T-helper 2 cell treated with Interferon-gamma antibody and Interleukin-4, amounts not matched to agents 5 μg/mL and 100 μg/mL, for 36 hours (primary cell): ENCODE measurements around the gene IGSF9B.

Experiments
- DNase-seq: peaks from one replicate; pipeline ENCODE4 v3.0.0; 2021; ENCODE audit warnings: low spot score
- H3K27ac Mint-ChIP-seq: one replicate; pipeline ENCODE4 v1.8.0; 2021; ENCODE audit warnings: mild to moderate bottlenecking, mixed read lengths
- H3K27me3 Mint-ChIP-seq: one replicate; pipeline ENCODE4 v1.8.0; 2021; ENCODE audit warnings: low read depth, mixed read lengths
- H3K36me3 Mint-ChIP-seq: one replicate; pipeline ENCODE4 v1.8.0; 2021; ENCODE audit warnings: low read depth, mixed read lengths
- H3K4me1 Mint-ChIP-seq: one replicate; pipeline ENCODE4 v1.8.0; 2021; ENCODE audit warnings: low read depth, mixed read lengths
- H3K4me3 Mint-ChIP-seq: one replicate; pipeline ENCODE4 v1.8.0; 2022; ENCODE audit warnings: mild to moderate bottlenecking, moderate library complexity, mixed read lengths
- H3K9me3 Mint-ChIP-seq: one replicate; pipeline ENCODE4 v1.8.0; 2021; ENCODE audit warnings: mixed read lengths

Gene IGSF9B

GRCh38 chr11:133991101-133991500, 34.3 kb upstream of the IGSF9B start:
- Mint-ChIP-seq H3K4me3 (no peak overlapping the region), H3K36me3 (no peaks in the 10 kb centered on the region), H3K27ac (no peak overlapping the region), H3K4me1 (peaks cover 8% of the 10 kb centered on the region), H3K27me3 (no peaks in the 10 kb centered on the region), H3K9me3 (no peaks in the 10 kb centered on the region)
- DNase-seq, result no peak

GRCh38 chr11:133990501-133990900, 33.7 kb upstream of the IGSF9B start:
- H3K4me3 Mint-ChIP-seq, result no peak overlapping the region

GRCh38 chr11:133988686-133989410, 32.1 kb upstream of the IGSF9B start:
- Mint-ChIP-seq H3K4me3 (no peak overlapping the region), H3K9me3 (no peaks in the 10 kb centered on the region), H3K27me3 (no peaks in the 10 kb centered on the region), H3K36me3 (no peaks in the 10 kb centered on the region), H3K27ac (no peak overlapping the region), H3K4me1 (peaks cover 6% of the 10 kb centered on the region)
- no peak for DNase-seq

More at GRCh38 chr11:133990501-133990900, 33.7 kb upstream of the IGSF9B start:
- H3K36me3 Mint-ChIP-seq, result no peaks in the 10 kb centered on the region
- no peak for DNase-seq
- H3K9me3 Mint-ChIP-seq, result no peaks in the 10 kb centered on the region
- no peak overlapping the region for H3K27ac Mint-ChIP-seq
- no peaks in the 10 kb centered on the region for H3K27me3 Mint-ChIP-seq
- peaks cover 8% of the 10 kb centered on the region for H3K4me1 Mint-ChIP-seq

GRCh38 chr11:133987171-133987570, 30.4 kb upstream of the IGSF9B start:
- H3K9me3 Mint-ChIP-seq, result no peaks in the 10 kb centered on the region
- H3K27me3 Mint-ChIP-seq, result no peaks in the 10 kb centered on the region
- DNase-seq, result no peak
- H3K36me3 Mint-ChIP-seq, result no peaks in the 10 kb centered on the region
- H3K4me1 Mint-ChIP-seq, result peaks cover 6% of the 10 kb centered on the region
- H3K4me3 Mint-ChIP-seq, result no peak overlapping the region
- no peak overlapping the region for H3K27ac Mint-ChIP-seq

GRCh38 chr11:133985981-133986944, 29.5 kb upstream of the IGSF9B start:
- DNase-seq, result no peak
- no peaks in the 10 kb centered on the region for H3K9me3 Mint-ChIP-seq
- H3K4me1 Mint-ChIP-seq, result peaks cover under 1% of the 10 kb centered on the region
- no peak overlapping the region for H3K27ac Mint-ChIP-seq
- no peaks in the 10 kb centered on the region for H3K27me3 Mint-ChIP-seq
- H3K36me3 Mint-ChIP-seq, result no peaks in the 10 kb centered on the region
- no peak overlapping the region for H3K4me3 Mint-ChIP-seq

GRCh38 chr11:133984828-133985227, 28.1 kb upstream of the IGSF9B start:
- H3K4me1 Mint-ChIP-seq, result no peaks in the 10 kb centered on the region
- no peaks in the 10 kb centered on the region for H3K36me3 Mint-ChIP-seq
- no peak overlapping the region for H3K4me3 Mint-ChIP-seq
- no peaks in the 10 kb centered on the region for H3K9me3 Mint-ChIP-seq
- no peak for DNase-seq
- H3K27ac Mint-ChIP-seq, result no peak overlapping the region
- peaks cover 2% of the 10 kb centered on the region for H3K27me3 Mint-ChIP-seq

- no peak for DNase-seq
- Mint-ChIP-seq H3K27me3 (peaks cover 5% of the 10 kb centered on the region), H3K36me3 (no peaks in the 10 kb centered on the region), H3K4me3 (no peak overlapping the region), H3K9me3 (no peaks in the 10 kb centered on the region), H3K27ac (no peak overlapping the region), H3K4me1 (no peaks in the 10 kb centered on the region)
Observed at GRCh38 chr11:133983660-133984316, 27.0 kb upstream of the IGSF9B start.

- Mint-ChIP-seq H3K27ac (no peak overlapping the region), H3K27me3 (peaks cover 5% of the 10 kb centered on the region), H3K9me3 (no peaks in the 10 kb centered on the region), H3K4me1 (no peaks in the 10 kb centered on the region), H3K36me3 (no peaks in the 10 kb centered on the region), H3K4me3 (no peak overlapping the region)
- DNase-seq, result no peak
Observed at GRCh38 chr11:133982876-133983275, 26.1 kb upstream of the IGSF9B start.

GRCh38 chr11:133982151-133982550, 25.4 kb upstream of the IGSF9B start:
- no peak for DNase-seq
- Mint-ChIP-seq H3K27ac (no peak overlapping the region), H3K4me3 (no peak overlapping the region), H3K27me3 (peaks cover 5% of the 10 kb centered on the region), H3K9me3 (no peaks in the 10 kb centered on the region), H3K4me1 (no peaks in the 10 kb centered on the region), H3K36me3 (no peaks in the 10 kb centered on the region)

- no peak for DNase-seq
- no peaks in the 10 kb centered on the region for H3K36me3 Mint-ChIP-seq
- H3K27ac Mint-ChIP-seq, result no peak overlapping the region
- H3K4me1 Mint-ChIP-seq, result peaks cover 6% of the 10 kb centered on the region
- H3K27me3 Mint-ChIP-seq, result peaks cover 5% of the 10 kb centered on the region
- H3K4me3 Mint-ChIP-seq, result no peak overlapping the region
- H3K9me3 Mint-ChIP-seq, result no peaks in the 10 kb centered on the region
Observed at GRCh38 chr11:133981156-133981555, 24.4 kb upstream of the IGSF9B start.

GRCh38 chr11:133980665-133981064, 23.9 kb upstream of the IGSF9B start:
- H3K36me3 Mint-ChIP-seq, result no peaks in the 10 kb centered on the region
- H3K27ac Mint-ChIP-seq, result no peak overlapping the region
- H3K4me3 Mint-ChIP-seq, result no peak overlapping the region
- H3K27me3 Mint-ChIP-seq, result peaks cover 5% of the 10 kb centered on the region
- no peaks in the 10 kb centered on the region for H3K9me3 Mint-ChIP-seq
- DNase-seq, result no peak
- H3K4me1 Mint-ChIP-seq, result peaks cover 6% of the 10 kb centered on the region

- H3K4me1 Mint-ChIP-seq, result peaks cover 6% of the 10 kb centered on the region
- DNase-seq, result no peak
- no peaks in the 10 kb centered on the region for H3K36me3 Mint-ChIP-seq
- no peaks in the 10 kb centered on the region for H3K9me3 Mint-ChIP-seq
- no peak overlapping the region for H3K27ac Mint-ChIP-seq
- peaks cover 5% of the 10 kb centered on the region for H3K27me3 Mint-ChIP-seq
- H3K4me3 Mint-ChIP-seq, result no peak overlapping the region
Observed at GRCh38 chr11:133978794-133979193, 22.0 kb upstream of the IGSF9B start.

GRCh38 chr11:133977067-133977677, 20.4 kb upstream of the IGSF9B start:
- Mint-ChIP-seq H3K27me3 (peaks cover 5% of the 10 kb centered on the region), H3K27ac (no peak overlapping the region), H3K4me3 (no peak overlapping the region), H3K4me1 (peaks cover 6% of the 10 kb centered on the region), H3K9me3 (no peaks in the 10 kb centered on the region), H3K36me3 (no peaks in the 10 kb centered on the region)
- no peak for DNase-seq
